GM12891 (cell line): Measurements from ENCODE around the gene FAM217B.
A peak's percentile ranks its signal among the peaks of the same experiment; 100 is the strongest.

ENCODE experiments used
- POLR2A ChIP-seq: IDR thresholded peaks from 2 replicates; pipeline ENCODE4 v1.6.1; 2011; ENCODE audit warnings: low read depth, low read length, control low read depth
- POLR2AphosphoS5 ChIP-seq: IDR thresholded peaks from 2 replicates; pipeline ENCODE4 v1.6.1; 2011; ENCODE audit warnings: low read depth, low read length, control low read depth
- POU2F2 ChIP-seq: IDR thresholded peaks from 2 replicates; pipeline ENCODE4 v1.6.1; 2011; ENCODE audit warnings: low read depth, mild to moderate bottlenecking, control low read depth, low read length, moderate library complexity
- SPI1 ChIP-seq: IDR thresholded peaks from 2 replicates; pipeline ENCODE4 v1.6.1; 2011; ENCODE audit warnings: low read depth, low read length, control low read depth
- TAF1 ChIP-seq: IDR thresholded peaks from 2 replicates; pipeline ENCODE4 v1.6.1; 2011; ENCODE audit warnings: low read depth, low read length, control low read depth

DNA sequence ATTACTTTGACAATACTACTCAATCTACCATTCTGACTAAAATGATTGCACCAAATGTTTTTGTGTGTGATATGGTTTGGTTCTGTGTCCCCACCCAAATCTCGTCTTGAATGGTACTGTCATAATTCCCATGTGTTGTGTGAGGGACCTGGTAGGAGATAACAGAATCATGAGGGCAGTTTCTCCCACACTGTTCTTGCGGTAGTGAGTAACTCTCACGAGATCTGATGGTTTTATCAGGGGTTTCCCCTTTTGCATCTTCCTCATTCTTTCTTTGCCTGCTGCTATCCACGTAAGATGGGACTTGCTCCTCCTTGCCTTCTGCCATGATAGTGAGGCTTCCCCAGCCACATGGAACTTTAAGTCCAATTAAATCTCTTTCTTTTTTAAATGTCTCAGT lies 27.6 kb upstream of the FAM217B start:
- TF ChIP-seq TAF1 (no peak), POLR2A (no peak), POLR2AphosphoS5 (no peak), SPI1 (peak; percentile 16; the same call in 1 of the 2 replicates), POU2F2 (no peak)
